Upper lobe of right lung (tissue), 1 donor: Measurements from ENCODE around the gene ATXN3L. TPM values are rescaled to one million over a fixed set of nuclear protein-coding genes. Genes with fewer than 3 reads are reported as not detected.
A peak's percentile ranks its signal among the peaks of the same experiment; 100 is the strongest.
"Not testable (repeated sequence)": the region's sequence is repeated elsewhere in the genome, so short reads cannot be mapped to it uniquely, and the experiment has no call there.

ENCODE experiments used
- ATAC-seq: fragments of 200-7000 bp; cut with Tn5 transposase; one replicate; pipeline ENCODE4 v1.9.1; 2020; ENCODE audit warnings: mild to moderate bottlenecking, moderate library complexity
- DNase-seq: peaks from one replicate; pipeline ENCODE4 v3.0.0-alpha.2; 2020
- H3K27ac ChIP-seq: fragments of 200-600 bp; one replicate; pipeline ENCODE4 v1.8.0; 2022
- H3K27me3 ChIP-seq: fragments of 200-600 bp; one replicate; pipeline ENCODE4 v1.8.0; 2022; ENCODE audit warnings: mild to moderate bottlenecking
- H3K36me3 ChIP-seq: fragments of 200-600 bp; one replicate; pipeline ENCODE4 v1.8.0; 2022
- H3K4me1 ChIP-seq: fragments of 200-600 bp; one replicate; pipeline ENCODE4 v1.8.0; 2022
- H3K4me3 ChIP-seq: fragments of 200-600 bp; one replicate; pipeline ENCODE4 v1.8.0; 2022; ENCODE audit warnings: mild to moderate bottlenecking
- H3K9me3 ChIP-seq: fragments of 200-600 bp; one replicate; pipeline ENCODE4 v1.8.0; 2022
- CTCF ChIP-seq: fragments of 200-600 bp; IDR thresholded peaks from one replicate; pipeline ENCODE4 v1.8.0; 2022; ENCODE audit warnings: antibody characterized with exemption
- intact Hi-C: fragments of 100-400 bp; cut with DNase I; formaldehyde crosslinking; loops from one replicate; pipeline ENCODE4 v1.11.0; 2022
- total RNA-seq: library from RNA; stranded (reverse); fragmentation: NEBNext Ultra II Directional; extraction: Animal tissue kit (Norgen Biotek cat#: 25700); gene quantifications from one replicate; pipeline ENCODE4 v1.2.1, GENCODE V29; 2021
- donor health status: DM: no; HTN: yes; CAD: no; lungs with severe emphysema.

ATXN3L gene
- total RNA-seq, 1 donor from 2014 or later = not detected

- DNase-seq (no peak), ATAC-seq (no peak)
- Histone ChIP-seq H3K27ac (no peak overlapping the region), H3K4me3 (no peak overlapping the region), H3K4me1 (no peaks in the 10 kb centered on the region), H3K36me3 (no peaks in the 10 kb centered on the region), H3K27me3 (no peaks in the 10 kb centered on the region), H3K9me3 (no peaks in the 10 kb centered on the region)
- intact Hi-C loops = no loop called here
- TF ChIP-seq CTCF = no peak
These were observed 12.8 kb downstream of the ATXN3L start for GRCh38 chrX:13307041-13307440.

- Histone ChIP-seq H3K4me1 (no peaks in the 10 kb centered on the region), H3K36me3 (no peaks in the 10 kb centered on the region), H3K27me3 (no peaks in the 10 kb centered on the region), H3K4me3 (no peak overlapping the region), H3K27ac (peak overlapping the region; percentile 17), H3K9me3 (no peaks in the 10 kb centered on the region)
- ATAC-seq = peak; percentile 35
- no peak for DNase-seq
- intact Hi-C loops = no loop called here
- TF ChIP-seq CTCF = no peak
These were observed 14.7 kb downstream of the ATXN3L start for GRCh38 chrX:13305108-13305507.

GRCh38 chrX:13304052-13304451 is 15.8 kb downstream of the ATXN3L start:
- no peaks in the 10 kb centered on the region for H3K9me3 ChIP-seq
- no peak overlapping the region for H3K4me3 ChIP-seq
- H3K27me3 ChIP-seq = no peaks in the 10 kb centered on the region
- H3K27ac ChIP-seq = no peak overlapping the region
- no peaks in the 10 kb centered on the region for H3K4me1 ChIP-seq
- H3K36me3 ChIP-seq = no peaks in the 10 kb centered on the region
- no peak for TF ChIP-seq CTCF
- DNase-seq (no peak), ATAC-seq (no peak)
- intact Hi-C loops = no loop called here

- intact Hi-C loops, ATAC-seq, H3K9me3 ChIP-seq, H3K27ac ChIP-seq, H3K36me3 ChIP-seq, H3K4me3 ChIP-seq, H3K27me3 ChIP-seq, DNase-seq, H3K4me1 ChIP-seq: not testable (repeated sequence)
These were observed 16.6 kb downstream of the ATXN3L start for GRCh38 chrX:13303248-13303647.

- Histone ChIP-seq H3K36me3 (no peaks in the 10 kb centered on the region), H3K9me3 (no peaks in the 10 kb centered on the region), H3K4me1 (no peaks in the 10 kb centered on the region), H3K27ac (no peak overlapping the region), H3K4me3 (no peak overlapping the region), H3K27me3 (no peaks in the 10 kb centered on the region)
- DNase-seq (no peak), ATAC-seq (no peak)
- intact Hi-C loops = no loop called here
- TF ChIP-seq CTCF = no peak
These were observed 21.0 kb downstream of the ATXN3L start for GRCh38 chrX:13298836-13299235.

- no peak overlapping the region for H3K4me3 ChIP-seq
- no peak for TF ChIP-seq CTCF
- intact Hi-C loops = no loop called here
- H3K9me3 ChIP-seq = no peaks in the 10 kb centered on the region
- DNase-seq = no peak
- no peaks in the 10 kb centered on the region for H3K36me3 ChIP-seq
- H3K27me3 ChIP-seq = no peaks in the 10 kb centered on the region
- ATAC-seq = no peak
- H3K4me1 ChIP-seq = no peaks in the 10 kb centered on the region
- H3K27ac ChIP-seq = no peak overlapping the region
These were observed 24.0 kb downstream of the ATXN3L start for GRCh38 chrX:13295841-13296240.
